OCI-LY7 (cell line): ENCODE data around the gene KREMEN1. TPM values are rescaled to one million over a fixed set of nuclear protein-coding genes. Genes with fewer than 3 reads are reported as not detected.

ENCODE experiments used
- BruUV-seq: library from RNA; stranded (reverse); fragments of 400-500 nt; replicated peaks from 2 replicates; lab custom pipeline; 2021; lab: Mats Ljungman, UMichigan
- CTCF ChIA-PET: fragments of 300-600 bp; sonication (Branson Sonifier 250); formaldehyde crosslinking; loops from one replicate; lab custom pipeline; 2022; ENCODE audit warnings: antibody characterized with exemption; ENCODE audit not compliant: unreplicated experiment; lab: Charles Lee
- POLR2A ChIA-PET: fragments of 300-600 bp; sonication (Branson Sonifier 250); formaldehyde crosslinking; loops from one replicate; lab custom pipeline; 2022; ENCODE audit warnings: antibody characterized with exemption; lab: Charles Lee
- DNase-seq: peaks from one replicate; pipeline ENCODE4 v3.0.0-alpha.2; 2015; ENCODE audit warnings: low spot score
- H2AFZ ChIP-seq: fragments of 200-600 bp; sonication (generic), shearing (Covaris generic); 2 replicates; pipeline ENCODE4 v1.6.1; 2014; ENCODE audit warnings: mild to moderate bottlenecking, antibody characterized with exemption, low read length, moderate library complexity
- H3K27ac ChIP-seq: fragments of 200-600 bp; sonication (generic); 2 replicates; pipeline ENCODE4 v1.5.1; 2014; ENCODE audit warnings: mixed run types, low read depth, mild to moderate bottlenecking, moderate library complexity, low read length, inconsistent platforms; ENCODE audit not compliant: poor library complexity, severe bottlenecking
- H3K36me3 ChIP-seq: fragments of 200-600 bp; sonication (generic); 2 replicates; pipeline ENCODE4 v1.6.1; 2014; ENCODE audit warnings: mild to moderate bottlenecking, antibody characterized with exemption, low read length, moderate library complexity, mixed read lengths; ENCODE audit not compliant: insufficient read depth
- H3K4me1 ChIP-seq: fragments of 200-600 bp; sonication (generic); 2 replicates; pipeline ENCODE4 v1.5.1; 2014; ENCODE audit warnings: mild to moderate bottlenecking, low read length; ENCODE audit not compliant: insufficient read depth, poor library complexity, severe bottlenecking
- H3K4me2 ChIP-seq: fragments of 200-600 bp; sonication (generic); 2 replicates; pipeline ENCODE4 v1.6.1; 2014; ENCODE audit warnings: mild to moderate bottlenecking, low read length
- H3K4me3 ChIP-seq: fragments of 200-600 bp; sonication (generic); 2 replicates; pipeline ENCODE4 v1.5.1; 2014; ENCODE audit warnings: mild to moderate bottlenecking, low read depth, low read length; ENCODE audit not compliant: poor library complexity, severe bottlenecking
- H3K79me2 ChIP-seq: fragments of 200-600 bp; sonication (generic); 2 replicates; pipeline ENCODE4 v1.6.1; 2016; ENCODE audit warnings: low read depth, mild to moderate bottlenecking, low read length, moderate library complexity, mixed read lengths; ENCODE audit not compliant: insufficient read depth
- H3K9me2 ChIP-seq: fragments of 200-600 bp; sonication (generic); 2 replicates; pipeline ENCODE4 v1.6.1; 2016; ENCODE audit warnings: mild to moderate bottlenecking, low read length, mixed read lengths; ENCODE audit not compliant: insufficient read depth
- H3K9me3 ChIP-seq: fragments of 200-600 bp; sonication (generic); 2 replicates; pipeline ENCODE4 v1.6.1; 2014; ENCODE audit warnings: mild to moderate bottlenecking, mixed run types, low read length, mixed read lengths
- H4K20me1 ChIP-seq: fragments of 200-600 bp; sonication (generic); 2 replicates; pipeline ENCODE4 v1.6.1; 2014; ENCODE audit warnings: mild to moderate bottlenecking, antibody characterized with exemption, low read length, moderate library complexity, mixed read lengths; ENCODE audit not compliant: insufficient read depth
- EZH2phosphoT487 ChIP-seq: fragments of 200-600 bp; sonication (generic); IDR thresholded peaks from 2 replicates; pipeline ENCODE4 v1.6.1; 2018; ENCODE audit warnings: low read depth, borderline replicate concordance, mild to moderate bottlenecking, mixed run types, antibody characterized with exemption, low read length, moderate library complexity, mixed read lengths
- intact Hi-C: fragments of 100-400 bp; cut with micrococcal nuclease; formaldehyde crosslinking; loops from one replicate; pipeline ENCODE4 v1.10.0; 2022; ENCODE audit not compliant: unreplicated experiment
- total RNA-seq, 2 experiments: library from RNA; depleted of rRNA in 1 of 2; stranded (reverse); fragments of >200 nt in 1 of 2; shearing (Covaris generic) in 1 of 2; gene quantifications; 2 replicates each; pipeline ENCODE4 v1.2.3, GENCODE V29; 2014 to 2022
- TF ChIP-seq, protein P1 (sequence below): fragments of 200-600 bp; sonication (generic); conservative IDR thresholded peaks from 2 replicates; pipeline ENCODE4 v1.5.1; 2014; ENCODE audit warnings: mild to moderate bottlenecking, antibody characterized with exemption, low read length, moderate library complexity, mixed read lengths

The KREMEN1 gene
- total RNA-seq, 2 experiments from 2014 or later = not detected

DNA sequence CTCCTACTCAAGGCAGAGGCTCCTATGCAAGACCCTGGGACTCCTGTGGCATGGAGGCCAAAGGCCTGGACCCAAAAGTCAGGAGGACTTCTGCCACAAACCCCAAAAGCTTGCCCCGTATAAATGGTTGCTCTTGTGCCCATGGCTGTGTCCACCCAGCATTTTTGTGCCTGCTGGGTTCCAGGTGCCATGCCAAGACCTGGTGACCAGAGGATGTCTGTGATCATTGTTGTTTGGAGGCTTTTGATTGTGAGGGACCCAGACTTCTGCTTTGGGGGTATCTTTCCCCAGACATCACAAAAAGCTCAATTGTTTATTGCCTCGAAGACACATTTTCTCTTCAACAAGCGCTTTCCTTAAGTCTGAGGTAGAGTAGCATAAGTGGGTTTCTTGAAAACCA, 46.3 kb upstream of the KREMEN1 start:
- no TSS peak for BruUV-seq
- no peaks in the 10 kb centered on the region for H4K20me1 ChIP-seq
- TF ChIP-seq, protein P1, sequence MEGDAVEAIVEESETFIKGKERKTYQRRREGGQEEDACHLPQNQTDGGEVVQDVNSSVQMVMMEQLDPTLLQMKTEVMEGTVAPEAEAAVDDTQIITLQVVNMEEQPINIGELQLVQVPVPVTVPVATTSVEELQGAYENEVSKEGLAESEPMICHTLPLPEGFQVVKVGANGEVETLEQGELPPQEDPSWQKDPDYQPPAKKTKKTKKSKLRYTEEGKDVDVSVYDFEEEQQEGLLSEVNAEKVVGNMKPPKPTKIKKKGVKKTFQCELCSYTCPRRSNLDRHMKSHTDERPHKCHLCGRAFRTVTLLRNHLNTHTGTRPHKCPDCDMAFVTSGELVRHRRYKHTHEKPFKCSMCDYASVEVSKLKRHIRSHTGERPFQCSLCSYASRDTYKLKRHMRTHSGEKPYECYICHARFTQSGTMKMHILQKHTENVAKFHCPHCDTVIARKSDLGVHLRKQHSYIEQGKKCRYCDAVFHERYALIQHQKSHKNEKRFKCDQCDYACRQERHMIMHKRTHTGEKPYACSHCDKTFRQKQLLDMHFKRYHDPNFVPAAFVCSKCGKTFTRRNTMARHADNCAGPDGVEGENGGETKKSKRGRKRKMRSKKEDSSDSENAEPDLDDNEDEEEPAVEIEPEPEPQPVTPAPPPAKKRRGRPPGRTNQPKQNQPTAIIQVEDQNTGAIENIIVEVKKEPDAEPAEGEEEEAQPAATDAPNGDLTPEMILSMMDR = no peak
- TF ChIP-seq EZH2phosphoT487 = no peak
- no peaks in the 10 kb centered on the region for H3K36me3 ChIP-seq
- H3K4me1 ChIP-seq = no peaks in the 10 kb centered on the region
- ChIA-PET POLR2A (no interaction called here), CTCF (no interaction called here)
- DNase-seq = no peak
- H3K79me2 ChIP-seq = no peaks in the 10 kb centered on the region
- H3K9me2 ChIP-seq = no peaks in the 10 kb centered on the region
- no peak overlapping the region for H2AFZ ChIP-seq
- intact Hi-C loops = no loop called here
- no peak overlapping the region for H3K4me2 ChIP-seq
- no peak overlapping the region for H3K27ac ChIP-seq
- no peaks in the 10 kb centered on the region for H3K9me3 ChIP-seq
- no peak overlapping the region for H3K4me3 ChIP-seq

GRCh38 chr22:29028468-29028867, 44.4 kb upstream of the KREMEN1 start:
- H3K4me2 ChIP-seq = no peak overlapping the region
- TF ChIP-seq, protein P1 = no peak
- no peak for TF ChIP-seq EZH2phosphoT487
- H3K4me1 ChIP-seq = no peaks in the 10 kb centered on the region
- no peaks in the 10 kb centered on the region for H3K9me3 ChIP-seq
- no peaks in the 10 kb centered on the region for H3K79me2 ChIP-seq
- no peaks in the 10 kb centered on the region for H3K9me2 ChIP-seq
- no peak for DNase-seq
- H4K20me1 ChIP-seq = no peaks in the 10 kb centered on the region
- intact Hi-C loops = no loop called here
- POLR2A ChIA-PET = no interaction called here
- H2AFZ ChIP-seq = no peak overlapping the region
- H3K4me3 ChIP-seq = no peak overlapping the region
- H3K27ac ChIP-seq = no peak overlapping the region
- H3K36me3 ChIP-seq = no peaks in the 10 kb centered on the region
- no TSS peak for BruUV-seq
- CTCF ChIA-PET = no interaction called here

- CTCF ChIA-PET = no interaction called here
- Histone ChIP-seq H2AFZ (no peak overlapping the region), H4K20me1 (no peaks in the 10 kb centered on the region), H3K4me2 (no peak overlapping the region), H3K9me2 (no peaks in the 10 kb centered on the region), H3K79me2 (no peaks in the 10 kb centered on the region), H3K36me3 (no peaks in the 10 kb centered on the region), H3K9me3 (no peaks in the 10 kb centered on the region), H3K4me1 (no peaks in the 10 kb centered on the region), H3K27ac (no peak overlapping the region), H3K4me3 (no peak overlapping the region)
- no TSS peak for BruUV-seq
- DNase-seq = no peak
- TF ChIP-seq, protein P1 = no peak
- no peak for TF ChIP-seq EZH2phosphoT487
- intact Hi-C loops = no loop called here
- POLR2A ChIA-PET = interaction anchor here (0.5 kb wide), 1 partner anchor 41 kb away, joined by 5 read pairs; no protein-coding TSS in a partner anchor
These were observed 43.4 kb upstream of the KREMEN1 start for GRCh38 chr22:29029202-29030000.
